WERI-Rb-1 (cell line): ENCODE results near the gene TSC22D1.

ENCODE experiments used
- DNase-seq: peaks from one replicate; pipeline ENCODE4 v3.0.0-alpha.2; 2020
- H3K27ac ChIP-seq: fragments of 250-450 bp; sonication (Bioruptor Pico); 2 replicates; pipeline ENCODE4 v1.5.1; 2020; ENCODE audit warnings: mild to moderate bottlenecking, moderate library complexity
- H3K27me3 ChIP-seq: fragments of 250-450 bp; sonication (Bioruptor Pico); 2 replicates; pipeline ENCODE4 v1.5.1; 2021; ENCODE audit warnings: mild to moderate bottlenecking, low read depth, moderate library complexity; ENCODE audit not compliant: insufficient read depth, severe bottlenecking
- H3K36me3 ChIP-seq: fragments of 250-450 bp; sonication (Bioruptor Pico); 2 replicates; pipeline ENCODE4 v1.5.1; 2020; ENCODE audit warnings: mild to moderate bottlenecking, moderate library complexity
- H3K4me3 ChIP-seq: 2 replicates; pipeline ENCODE4 v1.5.1; 2011; ENCODE audit warnings: low read depth, mild to moderate bottlenecking, control low read depth, low read length
- H3K9me3 ChIP-seq: fragments of 250-450 bp; sonication (Bioruptor Pico); 2 replicates; pipeline ENCODE4 v1.5.1; 2021; ENCODE audit warnings: mild to moderate bottlenecking, moderate library complexity; ENCODE audit not compliant: severe bottlenecking
- TF ChIP-seq, protein P1 (sequence below): IDR thresholded peaks from 2 replicates; pipeline ENCODE4 v1.5.1; 2011; ENCODE audit warnings: low read depth, mild to moderate bottlenecking, control low read depth, inconsistent platforms, low read length

The TSC22D1 gene

GRCh38 chr13:44404261-44405132 is 171.6 kb downstream of the TSC22D1 start:
- Histone ChIP-seq H3K4me3 (no peak overlapping the region), H3K27ac (no peak overlapping the region), H3K9me3 (no peaks in the 10 kb centered on the region), H3K36me3 (no peaks in the 10 kb centered on the region), H3K27me3 (no peaks in the 10 kb centered on the region)
- no peak for DNase-seq
- TF ChIP-seq, protein P1, sequence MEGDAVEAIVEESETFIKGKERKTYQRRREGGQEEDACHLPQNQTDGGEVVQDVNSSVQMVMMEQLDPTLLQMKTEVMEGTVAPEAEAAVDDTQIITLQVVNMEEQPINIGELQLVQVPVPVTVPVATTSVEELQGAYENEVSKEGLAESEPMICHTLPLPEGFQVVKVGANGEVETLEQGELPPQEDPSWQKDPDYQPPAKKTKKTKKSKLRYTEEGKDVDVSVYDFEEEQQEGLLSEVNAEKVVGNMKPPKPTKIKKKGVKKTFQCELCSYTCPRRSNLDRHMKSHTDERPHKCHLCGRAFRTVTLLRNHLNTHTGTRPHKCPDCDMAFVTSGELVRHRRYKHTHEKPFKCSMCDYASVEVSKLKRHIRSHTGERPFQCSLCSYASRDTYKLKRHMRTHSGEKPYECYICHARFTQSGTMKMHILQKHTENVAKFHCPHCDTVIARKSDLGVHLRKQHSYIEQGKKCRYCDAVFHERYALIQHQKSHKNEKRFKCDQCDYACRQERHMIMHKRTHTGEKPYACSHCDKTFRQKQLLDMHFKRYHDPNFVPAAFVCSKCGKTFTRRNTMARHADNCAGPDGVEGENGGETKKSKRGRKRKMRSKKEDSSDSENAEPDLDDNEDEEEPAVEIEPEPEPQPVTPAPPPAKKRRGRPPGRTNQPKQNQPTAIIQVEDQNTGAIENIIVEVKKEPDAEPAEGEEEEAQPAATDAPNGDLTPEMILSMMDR = no peak

- TF ChIP-seq, protein P1 = no peak
- Histone ChIP-seq H3K27me3 (no peaks in the 10 kb centered on the region), H3K9me3 (no peaks in the 10 kb centered on the region), H3K4me3 (no peak overlapping the region), H3K36me3 (no peaks in the 10 kb centered on the region), H3K27ac (no peak overlapping the region)
- DNase-seq = no peak
These were observed 172.6 kb downstream of the TSC22D1 start for GRCh38 chr13:44403461-44404056.

DNA sequence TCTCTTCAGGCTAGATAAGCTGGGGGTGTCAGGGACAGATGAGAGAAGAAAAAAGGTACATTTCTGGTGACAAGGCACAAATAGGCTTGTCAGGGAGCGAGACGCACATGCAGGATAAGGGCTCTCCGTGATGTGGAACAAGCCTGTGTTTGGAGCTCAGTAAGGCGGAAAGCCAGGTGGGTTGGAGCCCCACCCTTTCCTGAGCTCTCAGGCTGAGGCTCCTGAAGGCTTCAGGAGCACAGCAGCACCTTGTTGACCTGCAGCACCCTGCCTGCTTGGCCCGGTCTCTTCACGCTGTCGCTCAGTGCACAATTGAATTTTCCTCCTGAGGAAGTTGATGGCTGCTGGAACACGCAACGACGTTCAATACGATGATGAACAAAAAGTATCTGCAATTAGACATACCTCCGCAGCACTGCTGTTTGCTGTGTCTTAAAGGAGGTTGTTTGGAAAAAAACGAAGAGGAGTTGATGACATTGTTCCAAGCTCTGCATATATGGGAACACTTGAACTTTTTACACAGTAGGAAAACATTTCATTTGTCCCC is 173.2 kb downstream of the TSC22D1 start:
- DNase-seq = no peak
- H3K27me3 ChIP-seq = no peaks in the 10 kb centered on the region

GRCh38 chr13:44401577-44401976 is 174.6 kb downstream of the TSC22D1 start:
- Histone ChIP-seq H3K4me3 (no peak overlapping the region), H3K36me3 (no peaks in the 10 kb centered on the region), H3K27me3 (no peaks in the 10 kb centered on the region), H3K9me3 (no peaks in the 10 kb centered on the region), H3K27ac (no peak overlapping the region)
- TF ChIP-seq, protein P1 = no peak
- no peak for DNase-seq

More for the DNA sequence above, 173.2 kb downstream of the TSC22D1 start:
- H3K4me3 ChIP-seq = no peak overlapping the region
- no peaks in the 10 kb centered on the region for H3K9me3 ChIP-seq
- H3K27ac ChIP-seq = no peak overlapping the region
- TF ChIP-seq, protein P1 = no peak
- H3K36me3 ChIP-seq = no peaks in the 10 kb centered on the region

- Histone ChIP-seq H3K36me3 (no peaks in the 10 kb centered on the region), H3K4me3 (no peak overlapping the region), H3K9me3 (no peaks in the 10 kb centered on the region), H3K27ac (no peak overlapping the region), H3K27me3 (no peaks in the 10 kb centered on the region)
- no peak for DNase-seq
- TF ChIP-seq, protein P1 = no peak
These were observed 175.4 kb downstream of the TSC22D1 start for GRCh38 chr13:44400736-44401135.
